ENCODE measurements around the gene GPX7. TPM values are rescaled to one million over a fixed set of nuclear protein-coding genes. Genes with fewer than 3 reads are reported as not detected.

Gene GPX7
- total RNA-seq, 2 experiments from 2014 or later, result 21.5 TPM

DNA sequence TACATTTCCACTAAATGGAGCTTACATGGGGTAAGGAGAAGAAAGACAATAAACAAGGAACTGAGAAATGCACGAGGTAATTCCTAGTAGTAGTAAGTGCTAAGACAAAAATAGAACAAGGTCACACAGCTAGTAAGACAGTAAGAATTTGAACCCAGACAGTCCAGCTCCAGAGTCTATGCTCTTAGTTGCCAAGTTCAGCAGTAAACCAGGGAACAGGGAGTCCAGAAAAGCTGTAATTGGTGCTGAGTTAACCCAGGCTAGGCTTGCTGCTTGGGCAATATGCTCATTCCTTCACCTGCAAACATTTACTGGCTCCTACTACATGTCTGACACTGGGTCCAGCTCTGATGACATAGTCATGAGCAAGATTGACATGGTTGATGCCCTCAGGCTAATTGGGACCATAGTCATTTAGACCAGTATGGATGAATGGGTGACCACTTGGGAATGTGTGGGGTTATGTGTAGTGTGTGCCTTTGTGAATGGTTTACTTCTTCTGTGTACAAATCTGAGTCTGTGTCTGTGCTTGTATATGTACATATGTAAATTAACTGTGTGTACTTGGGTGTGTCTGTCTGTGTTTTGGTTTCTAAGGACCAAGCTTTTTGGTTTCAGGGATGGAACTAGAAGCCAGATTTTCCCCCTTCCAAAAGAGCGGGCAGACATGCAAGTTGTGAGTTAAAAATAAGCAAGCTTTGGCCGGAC is 2.0 kb downstream of the GPX7 start:
- no peaks in the 10 kb centered on the region for H3K9me3 Mint-ChIP-seq
- ChIA-PET POLR2A (interaction anchor here (0.9 to 2.3 kb wide), 6 partner anchors 9 to 198 kb away, joined by 3 to 14 read pairs (median 4); partner anchors contain the start of genes SHISAL2A and TUT4), CTCF (interaction anchor here (1.1 to 1.9 kb wide), 4 partner anchors 11 to 81 kb away, joined by 3 to 5 read pairs (median 4); no protein-coding TSS in a partner anchor)
- TF ChIP-seq, protein P1, sequence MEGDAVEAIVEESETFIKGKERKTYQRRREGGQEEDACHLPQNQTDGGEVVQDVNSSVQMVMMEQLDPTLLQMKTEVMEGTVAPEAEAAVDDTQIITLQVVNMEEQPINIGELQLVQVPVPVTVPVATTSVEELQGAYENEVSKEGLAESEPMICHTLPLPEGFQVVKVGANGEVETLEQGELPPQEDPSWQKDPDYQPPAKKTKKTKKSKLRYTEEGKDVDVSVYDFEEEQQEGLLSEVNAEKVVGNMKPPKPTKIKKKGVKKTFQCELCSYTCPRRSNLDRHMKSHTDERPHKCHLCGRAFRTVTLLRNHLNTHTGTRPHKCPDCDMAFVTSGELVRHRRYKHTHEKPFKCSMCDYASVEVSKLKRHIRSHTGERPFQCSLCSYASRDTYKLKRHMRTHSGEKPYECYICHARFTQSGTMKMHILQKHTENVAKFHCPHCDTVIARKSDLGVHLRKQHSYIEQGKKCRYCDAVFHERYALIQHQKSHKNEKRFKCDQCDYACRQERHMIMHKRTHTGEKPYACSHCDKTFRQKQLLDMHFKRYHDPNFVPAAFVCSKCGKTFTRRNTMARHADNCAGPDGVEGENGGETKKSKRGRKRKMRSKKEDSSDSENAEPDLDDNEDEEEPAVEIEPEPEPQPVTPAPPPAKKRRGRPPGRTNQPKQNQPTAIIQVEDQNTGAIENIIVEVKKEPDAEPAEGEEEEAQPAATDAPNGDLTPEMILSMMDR (IDR thresholded peaks at IDR 0.05), result no peak
- intact Hi-C loops (cut with micrococcal nuclease), result no loop called here
- peak overlapping the region; percentile 96 for H3K27ac Mint-ChIP-seq
- H3K4me1 Mint-ChIP-seq (ENCODE audit: low read depth), result peaks cover 41% of the 10 kb centered on the region
- ATAC-seq (no peak), DNase-seq (no peak)
- H3K36me3 Mint-ChIP-seq (ENCODE audit: low read depth), result peaks cover 33% of the 10 kb centered on the region
- peak overlapping the region; percentile 89 for H3K4me3 Mint-ChIP-seq
- no peaks in the 10 kb centered on the region for H3K27me3 Mint-ChIP-seq

DNA sequence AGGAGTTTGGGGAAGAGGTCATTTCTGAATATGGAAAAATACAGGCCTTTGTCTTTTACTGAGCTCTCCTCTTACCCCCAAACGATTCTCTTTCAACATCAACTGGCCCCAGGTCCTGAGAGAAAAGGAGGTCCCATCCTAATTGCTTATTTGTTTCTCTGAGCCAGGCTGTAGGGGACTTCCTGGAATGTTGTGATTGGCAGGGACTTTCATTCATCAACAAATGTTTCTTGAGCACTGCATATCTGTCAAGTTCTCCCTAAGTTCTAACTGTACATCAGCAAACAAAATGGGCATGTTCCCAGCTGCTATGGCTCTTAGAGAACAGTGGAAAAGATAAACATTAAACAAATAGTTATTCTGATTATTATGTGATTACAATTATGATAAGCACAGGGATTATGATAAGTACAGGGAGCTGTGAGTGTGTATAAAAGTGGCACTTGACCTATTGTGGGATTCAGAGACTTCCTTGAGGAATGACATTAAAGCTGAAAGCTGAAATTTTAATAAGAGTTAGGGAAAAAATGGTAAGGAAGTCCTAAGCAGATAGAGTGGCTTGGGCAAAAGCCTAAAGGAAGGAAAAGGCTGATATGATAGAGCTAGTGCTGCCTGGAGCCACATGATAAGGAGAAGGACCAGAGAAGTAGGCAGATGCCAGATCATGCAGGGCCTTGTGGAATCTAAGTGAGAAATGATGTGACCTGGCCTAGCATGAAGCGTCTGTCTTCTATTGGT is 11.6 kb downstream of the GPX7 start:
- intact Hi-C loops (cut with micrococcal nuclease), result no loop called here
- DNase-seq (no peak), ATAC-seq (no peak)
- Mint-ChIP-seq H3K27me3 (no peaks in the 10 kb centered on the region), H3K4me1 (ENCODE audit: low read depth) (peaks cover 12% of the 10 kb centered on the region), H3K4me3 (no peak overlapping the region), H3K9me3 (no peaks in the 10 kb centered on the region), H3K36me3 (ENCODE audit: low read depth) (peaks cover 9% of the 10 kb centered on the region), H3K27ac (peak overlapping the region; percentile 53)
- CTCF ChIA-PET, result interaction anchor here (1.7 kb wide), 1 partner anchor 12 kb away, joined by 5 read pairs; the partner anchor contains the start of gene GPX7
- POLR2A ChIA-PET, result interaction anchor here (0.7 to 0.8 kb wide), 2 partner anchors 9 to 60 kb away, joined by 3 read pairs; no protein-coding TSS in a partner anchor
- TF ChIP-seq, protein P1 (IDR thresholded peaks at IDR 0.05), result no peak

DNA sequence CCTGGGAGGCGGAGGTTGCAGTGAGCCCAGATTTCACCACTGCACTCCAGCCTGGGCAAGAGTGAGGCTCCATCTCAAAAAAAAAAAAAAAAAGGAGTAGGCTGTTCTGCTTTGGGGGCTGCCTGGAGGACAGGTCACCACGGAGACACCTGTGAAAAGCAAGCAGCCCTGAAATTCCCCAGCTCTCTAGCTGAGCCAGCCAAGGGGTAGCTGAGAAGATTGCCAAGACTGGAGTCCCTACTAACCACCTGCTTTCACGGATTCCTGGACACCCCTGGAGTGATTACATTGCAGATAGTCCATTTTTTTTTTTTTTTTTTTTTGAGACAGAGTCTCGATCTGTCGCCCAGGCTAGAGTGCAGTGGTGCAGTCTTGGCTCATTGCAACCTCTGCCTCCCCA is 12.5 kb downstream of the GPX7 start:
- Mint-ChIP-seq H3K27ac (no peak overlapping the region), H3K4me3 (no peak overlapping the region), H3K4me1 (ENCODE audit: low read depth) (peaks cover 12% of the 10 kb centered on the region), H3K9me3 (no peaks in the 10 kb centered on the region), H3K36me3 (ENCODE audit: low read depth) (peaks cover 9% of the 10 kb centered on the region), H3K27me3 (no peaks in the 10 kb centered on the region)
- TF ChIP-seq, protein P1 (IDR thresholded peaks at IDR 0.05), result no peak
- POLR2A ChIA-PET, result interaction anchor here (0.6 to 1.3 kb wide), 4 partner anchors 10 to 115 kb away, joined by 3 read pairs; no protein-coding TSS in a partner anchor
- DNase-seq (no peak), ATAC-seq (no peak)
- intact Hi-C loops (cut with micrococcal nuclease), result no loop called here
- CTCF ChIA-PET, result interaction anchor here (0.8 to 1.7 kb wide), 3 partner anchors 11 to 71 kb away, joined by 3 to 5 read pairs (median 3); partner anchors contain the start of gene GPX7

DNA sequence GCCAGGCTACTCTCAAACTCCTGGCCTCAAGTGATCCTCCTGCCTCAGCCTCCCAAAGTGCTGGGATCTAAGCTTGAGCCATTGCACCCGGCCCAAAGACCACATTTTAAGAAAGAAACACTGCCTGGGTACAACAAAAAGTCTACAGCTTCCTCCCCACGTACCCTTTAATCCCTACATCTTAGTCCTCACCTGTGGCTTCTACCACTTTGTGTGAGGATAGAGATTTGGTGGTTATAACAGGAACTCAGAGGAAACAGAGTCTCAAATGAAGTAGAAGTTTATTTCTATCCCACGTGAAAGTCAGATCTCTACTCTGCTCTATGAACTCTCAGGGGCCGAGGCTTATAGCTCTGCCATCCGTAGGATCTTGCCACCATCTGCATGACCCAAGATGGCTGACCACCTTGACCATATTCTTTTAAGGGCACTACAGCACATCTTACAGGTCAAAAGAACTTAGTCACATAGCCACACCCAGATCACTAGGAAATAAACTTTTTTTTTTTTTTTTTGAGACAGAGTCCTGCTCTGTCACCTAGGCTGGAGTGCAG is 13.4 kb downstream of the GPX7 start:
- H3K27ac Mint-ChIP-seq, result no peak overlapping the region
- intact Hi-C loops (cut with micrococcal nuclease), result no loop called here
- TF ChIP-seq, protein P1 (IDR thresholded peaks at IDR 0.05), result no peak
- peaks cover under 1% of the 10 kb centered on the region for H3K9me3 Mint-ChIP-seq
- no peaks in the 10 kb centered on the region for H3K27me3 Mint-ChIP-seq
- ChIA-PET CTCF (interaction anchor here (1.0 kb wide), 1 partner anchor 12 kb away, joined by 3 read pairs; no protein-coding TSS in a partner anchor), POLR2A (interaction anchor here (0.7 to 1.3 kb wide), 3 partner anchors 11 to 88 kb away, joined by 3 read pairs; no protein-coding TSS in a partner anchor)
- ATAC-seq, result no peak
- H3K36me3 Mint-ChIP-seq (ENCODE audit: low read depth), result peaks cover 10% of the 10 kb centered on the region
- DNase-seq, result no peak
- peaks cover 12% of the 10 kb centered on the region for H3K4me1 Mint-ChIP-seq (ENCODE audit: low read depth)
- no peak overlapping the region for H3K4me3 Mint-ChIP-seq
